Panc1 (cell line): ENCODE measurements around the gene CREB1. TPM values are rescaled to one million over a fixed set of nuclear protein-coding genes. Genes with fewer than 3 reads are reported as not detected.
A peak's percentile ranks its signal among the peaks of the same experiment; 100 is the strongest.

Experiments used
- ATAC-seq: fragments of 200-7000 bp; cut with Tn5 transposase; 2 replicates; pipeline ENCODE4 v1.9.1; 2020; ENCODE audit warnings: mild to moderate bottlenecking, moderate library complexity
- BruUV-seq: library from RNA; stranded (reverse); fragments of 400-500 nt; replicated peaks from 2 replicates; lab custom pipeline; 2021; lab: Mats Ljungman, UMichigan
- CTCF ChIA-PET: fragments of 300-600 bp; sonication (Branson Sonifier 250); formaldehyde crosslinking; loops from one replicate; lab custom pipeline; 2022; ENCODE audit warnings: antibody characterized with exemption; lab: Charles Lee
- POLR2A ChIA-PET: fragments of 300-600 bp; sonication (Branson Sonifier 250); formaldehyde crosslinking; loops from one replicate; lab custom pipeline; 2022; ENCODE audit warnings: antibody characterized with exemption; lab: Charles Lee
- DNase-seq: peaks from one replicate; pipeline ENCODE4 v3.0.0-alpha.2; 2010; ENCODE audit warnings: low read depth, low spot score
- H3K27ac ChIP-seq: 2 replicates; pipeline ENCODE4 v1.5.1; 2011; ENCODE audit warnings: mild to moderate bottlenecking, low read length, inconsistent platforms
- H3K27me3 ChIP-seq: fragments of 200-500 bp; sonication (Bioruptor generic); 2 replicates; pipeline ENCODE4 v1.6.0; 2014; ENCODE audit warnings: low read length, inconsistent platforms; ENCODE audit not compliant: control insufficient read depth, insufficient read depth
- H3K36me3 ChIP-seq: fragments of 200-500 bp; sonication (Bioruptor generic); 2 replicates; pipeline ENCODE4 v1.5.1; 2014; ENCODE audit warnings: inconsistent platforms, mild to moderate bottlenecking, low read length, moderate library complexity; ENCODE audit not compliant: control insufficient read depth, insufficient read depth
- H3K4me1 ChIP-seq: 2 replicates; pipeline ENCODE4 v1.5.1; 2011; ENCODE audit warnings: inconsistent platforms, mild to moderate bottlenecking, low read length, moderate library complexity; ENCODE audit not compliant: control insufficient read depth, insufficient read depth
- H3K4me3 ChIP-seq, 2 experiments: 2 replicates each; pipeline ENCODE4 v1.5.1; 2011 to 2012; ENCODE audit warnings: low read depth in 2 of 2, low read length in 2 of 2, mild to moderate bottlenecking in 2 of 2, inconsistent platforms in 1 of 2, moderate library complexity in 1 of 2
- H3K9me3 ChIP-seq: fragments of 200-500 bp; sonication (Bioruptor generic); 2 replicates; pipeline ENCODE4 v1.5.1; 2014; ENCODE audit warnings: low read depth, mild to moderate bottlenecking, inconsistent platforms, low read length, moderate library complexity; ENCODE audit not compliant: control insufficient read depth, insufficient read depth
- POLR2AphosphoS5 ChIP-seq: IDR thresholded peaks from 2 replicates; pipeline ENCODE4 v1.6.1; 2012; ENCODE audit warnings: mild to moderate bottlenecking, low read depth, low read length, moderate library complexity
- SIN3A ChIP-seq: IDR thresholded peaks from 2 replicates; pipeline ENCODE4 v1.6.1; 2012; ENCODE audit warnings: low read depth, mild to moderate bottlenecking, low read length, moderate library complexity, borderline replicate concordance; ENCODE audit not compliant: insufficient read depth
- TCF7L2 ChIP-seq: IDR thresholded peaks from 2 replicates; pipeline ENCODE4 v1.6.1; 2011; ENCODE audit warnings: mild to moderate bottlenecking, low read depth, low read length, inconsistent platforms
- in situ Hi-C: cut with HindIII; loops from 2 replicates; pipeline ENCODE4 v1.10.0; 2016; ENCODE audit warnings: low sequenced_read_pairs, low pct_unique_long_range_greater_than_20kb
- intact Hi-C: fragments of 100-400 bp; cut with micrococcal nuclease; formaldehyde crosslinking; loops from one replicate; pipeline ENCODE4 v1.10.0; 2022; ENCODE audit not compliant: unreplicated experiment
- total RNA-seq: library from RNA; stranded (reverse); gene quantifications from one replicate; pipeline ENCODE4 v1.2.1, GENCODE V29; 2021; ENCODE audit not compliant: unreplicated experiment
- TF ChIP-seq, protein P1 (sequence below), 2 experiments: IDR thresholded peaks; 2 replicates each; pipeline ENCODE4 v1.6.1; 2011 to 2012; ENCODE audit warnings: low read depth in 2 of 2, control low read depth in 1 of 2, low read length in 1 of 2, mild to moderate bottlenecking in 1 of 2, moderate library complexity in 1 of 2; ENCODE audit not compliant: insufficient read depth in 1 of 2
- TF ChIP-seq, protein P2 (sequence below): fragments of 450-650 bp; IDR thresholded peaks from 2 replicates; pipeline ENCODE4 v1.5.1; 2017; ENCODE audit warnings: mild to moderate bottlenecking

The CREB1 gene
- total RNA-seq, 1 experiment from 2014 or later: 31.1 TPM

DNA sequence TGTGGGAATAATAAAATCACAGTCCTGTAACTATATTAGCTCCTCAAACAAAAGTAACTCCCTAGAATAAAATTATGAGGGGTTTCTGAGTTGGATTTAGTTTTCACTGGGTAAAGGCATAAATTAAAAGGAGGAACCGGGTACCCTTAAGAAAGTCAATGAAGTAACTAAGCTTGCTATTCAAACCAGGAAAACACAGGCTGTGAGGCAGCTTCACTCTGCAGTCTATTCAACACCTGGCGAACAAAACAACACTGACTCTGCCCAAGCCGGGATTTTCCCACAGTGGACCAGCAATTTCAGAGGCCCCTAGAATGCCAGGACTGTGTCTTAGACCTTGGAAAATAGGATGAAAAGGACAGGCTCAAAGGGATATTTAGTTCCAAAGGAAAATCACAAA is 24.6 kb upstream of the CREB1 start:
- Histone ChIP-seq H3K27ac (no peak overlapping the region), H3K4me1 (peaks cover 4% of the 10 kb centered on the region), H3K27me3 (no peaks in the 10 kb centered on the region), H3K36me3 (no peaks in the 10 kb centered on the region), H3K4me3 (no peak overlapping the region), H3K9me3 (peaks cover 3% of the 10 kb centered on the region; the same call in 1 of the 2 replicates)
- in situ Hi-C loops: no loop called here
- POLR2A ChIA-PET: interaction anchor here (1.7 kb wide), 1 partner anchor 28 kb away, joined by 4 read pairs; no protein-coding TSS in a partner anchor
- peak; percentile 50; the same call in 1 of the 2 replicates for ATAC-seq
- no peak for TF ChIP-seq TCF7L2
- intact Hi-C loops: no loop called here
- BruUV-seq: no TSS peak
- no peak for DNase-seq
- CTCF ChIA-PET: interaction anchor here (0.6 kb wide), 1 partner anchor 412 kb away, joined by 3 read pairs; no protein-coding TSS in a partner anchor

DNA sequence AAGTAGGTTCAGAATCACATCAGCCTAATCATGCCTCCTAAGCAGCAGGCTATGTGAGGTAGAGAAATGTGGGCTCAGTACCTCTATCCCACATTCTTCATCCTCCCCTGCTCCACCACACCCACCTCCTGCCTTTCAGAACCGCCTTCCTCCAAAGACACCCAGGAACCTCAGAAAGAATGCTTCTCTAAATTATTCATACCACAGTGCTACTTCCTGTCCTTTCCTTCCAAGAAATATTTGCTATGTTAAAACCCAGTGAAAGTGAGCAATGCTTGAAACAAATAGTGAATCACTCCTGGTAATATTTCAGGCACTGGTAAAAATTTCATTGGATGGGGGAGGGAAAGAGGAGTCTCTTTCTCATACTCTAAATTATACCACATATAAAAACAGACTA is 24.0 kb upstream of the CREB1 start:
- ChIA-PET POLR2A (interaction anchor here (1.7 kb wide), 1 partner anchor 27 kb away, joined by 4 read pairs; no protein-coding TSS in a partner anchor), CTCF (no interaction called here)
- intact Hi-C loops (no loop called here), in situ Hi-C loops (no loop called here)
- ATAC-seq: peak; percentile 86
- H3K4me1 ChIP-seq: peaks cover 4% of the 10 kb centered on the region
- no peak overlapping the region for H3K4me3 ChIP-seq
- DNase-seq: peak; percentile 87
- BruUV-seq: no TSS peak
- H3K27ac ChIP-seq: no peak overlapping the region
- TF ChIP-seq, protein P1, sequence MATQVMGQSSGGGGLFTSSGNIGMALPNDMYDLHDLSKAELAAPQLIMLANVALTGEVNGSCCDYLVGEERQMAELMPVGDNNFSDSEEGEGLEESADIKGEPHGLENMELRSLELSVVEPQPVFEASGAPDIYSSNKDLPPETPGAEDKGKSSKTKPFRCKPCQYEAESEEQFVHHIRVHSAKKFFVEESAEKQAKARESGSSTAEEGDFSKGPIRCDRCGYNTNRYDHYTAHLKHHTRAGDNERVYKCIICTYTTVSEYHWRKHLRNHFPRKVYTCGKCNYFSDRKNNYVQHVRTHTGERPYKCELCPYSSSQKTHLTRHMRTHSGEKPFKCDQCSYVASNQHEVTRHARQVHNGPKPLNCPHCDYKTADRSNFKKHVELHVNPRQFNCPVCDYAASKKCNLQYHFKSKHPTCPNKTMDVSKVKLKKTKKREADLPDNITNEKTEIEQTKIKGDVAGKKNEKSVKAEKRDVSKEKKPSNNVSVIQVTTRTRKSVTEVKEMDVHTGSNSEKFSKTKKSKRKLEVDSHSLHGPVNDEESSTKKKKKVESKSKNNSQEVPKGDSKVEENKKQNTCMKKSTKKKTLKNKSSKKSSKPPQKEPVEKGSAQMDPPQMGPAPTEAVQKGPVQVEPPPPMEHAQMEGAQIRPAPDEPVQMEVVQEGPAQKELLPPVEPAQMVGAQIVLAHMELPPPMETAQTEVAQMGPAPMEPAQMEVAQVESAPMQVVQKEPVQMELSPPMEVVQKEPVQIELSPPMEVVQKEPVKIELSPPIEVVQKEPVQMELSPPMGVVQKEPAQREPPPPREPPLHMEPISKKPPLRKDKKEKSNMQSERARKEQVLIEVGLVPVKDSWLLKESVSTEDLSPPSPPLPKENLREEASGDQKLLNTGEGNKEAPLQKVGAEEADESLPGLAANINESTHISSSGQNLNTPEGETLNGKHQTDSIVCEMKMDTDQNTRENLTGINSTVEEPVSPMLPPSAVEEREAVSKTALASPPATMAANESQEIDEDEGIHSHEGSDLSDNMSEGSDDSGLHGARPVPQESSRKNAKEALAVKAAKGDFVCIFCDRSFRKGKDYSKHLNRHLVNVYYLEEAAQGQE (IDR thresholded peaks at IDR 0.05; ENCODE audit: insufficient read depth in 1 of 2, low read depth in 2 of 2, low read length in 1 of 2): no peak
- TF ChIP-seq, protein P2, sequence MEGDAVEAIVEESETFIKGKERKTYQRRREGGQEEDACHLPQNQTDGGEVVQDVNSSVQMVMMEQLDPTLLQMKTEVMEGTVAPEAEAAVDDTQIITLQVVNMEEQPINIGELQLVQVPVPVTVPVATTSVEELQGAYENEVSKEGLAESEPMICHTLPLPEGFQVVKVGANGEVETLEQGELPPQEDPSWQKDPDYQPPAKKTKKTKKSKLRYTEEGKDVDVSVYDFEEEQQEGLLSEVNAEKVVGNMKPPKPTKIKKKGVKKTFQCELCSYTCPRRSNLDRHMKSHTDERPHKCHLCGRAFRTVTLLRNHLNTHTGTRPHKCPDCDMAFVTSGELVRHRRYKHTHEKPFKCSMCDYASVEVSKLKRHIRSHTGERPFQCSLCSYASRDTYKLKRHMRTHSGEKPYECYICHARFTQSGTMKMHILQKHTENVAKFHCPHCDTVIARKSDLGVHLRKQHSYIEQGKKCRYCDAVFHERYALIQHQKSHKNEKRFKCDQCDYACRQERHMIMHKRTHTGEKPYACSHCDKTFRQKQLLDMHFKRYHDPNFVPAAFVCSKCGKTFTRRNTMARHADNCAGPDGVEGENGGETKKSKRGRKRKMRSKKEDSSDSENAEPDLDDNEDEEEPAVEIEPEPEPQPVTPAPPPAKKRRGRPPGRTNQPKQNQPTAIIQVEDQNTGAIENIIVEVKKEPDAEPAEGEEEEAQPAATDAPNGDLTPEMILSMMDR: no peak
- TF ChIP-seq POLR2AphosphoS5: no peak
- TF ChIP-seq TCF7L2: no peak
- no peak for TF ChIP-seq SIN3A
- H3K27me3 ChIP-seq: no peaks in the 10 kb centered on the region
- no peaks in the 10 kb centered on the region for H3K36me3 ChIP-seq
- H3K9me3 ChIP-seq: peaks cover 3% of the 10 kb centered on the region; the same call in 1 of the 2 replicates

DNA sequence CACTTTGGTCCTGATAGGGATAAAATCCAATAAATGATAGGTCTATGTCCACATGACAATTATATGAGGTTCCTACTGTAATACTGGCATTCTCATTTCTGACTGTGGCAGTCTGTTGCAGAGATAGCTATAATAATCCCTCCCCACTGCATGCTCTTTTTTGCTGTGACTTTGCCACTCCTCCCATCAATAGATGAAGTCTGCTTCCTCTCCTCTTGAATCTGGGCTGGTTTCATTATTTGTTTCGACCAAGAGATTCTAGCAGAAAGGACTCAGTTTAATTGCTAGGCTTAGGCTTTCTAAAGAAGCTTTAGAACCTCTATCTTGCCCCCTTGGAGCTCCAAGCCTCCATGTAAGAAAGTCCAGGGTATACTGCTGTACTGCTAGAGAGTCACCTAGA is 23.3 kb upstream of the CREB1 start:
- Histone ChIP-seq H3K36me3 (no peaks in the 10 kb centered on the region), H3K9me3 (peaks cover 3% of the 10 kb centered on the region; the same call in 1 of the 2 replicates), H3K27ac (no peak overlapping the region), H3K4me1 (peaks cover 4% of the 10 kb centered on the region), H3K4me3 (no peak overlapping the region), H3K27me3 (no peaks in the 10 kb centered on the region)
- intact Hi-C loops: no loop called here
- POLR2A ChIA-PET: interaction anchor here (1.7 kb wide), 1 partner anchor 27 kb away, joined by 4 read pairs; no protein-coding TSS in a partner anchor
- BruUV-seq: no TSS peak
- DNase-seq (no peak), ATAC-seq (no peak)
- TF ChIP-seq POLR2AphosphoS5 (no peak), TCF7L2 (no peak), SIN3A (no peak)
- TF ChIP-seq, protein P1 (IDR thresholded peaks at IDR 0.05; ENCODE audit: insufficient read depth in 1 of 2, low read depth in 2 of 2, low read length in 1 of 2): no peak
- TF ChIP-seq, protein P2: no peak
- CTCF ChIA-PET: no interaction called here
- in situ Hi-C loops: no loop called here
